HG03469 (cell line): ENCODE measurements around the gene PTPRC.

Experiments
- ATAC-seq: cut with Tn5 transposase; IDR thresholded peaks from one replicate; pipeline ENCODE4 v1.9.1; 2021; ENCODE audit warnings: mild to moderate bottlenecking, moderate library complexity, moderate number of reproducible peaks; ENCODE audit not compliant: unreplicated experiment

The PTPRC gene

GRCh38 chr1:198747127-198747526 is 108.3 kb downstream of the PTPRC start:
- ATAC-seq: no peak

GRCh38 chr1:198749279-198749678 is 110.4 kb downstream of the PTPRC start:
- no peak for ATAC-seq

GRCh38 chr1:198750081-198750480 is 111.2 kb downstream of the PTPRC start:
- ATAC-seq: no peak

GRCh38 chr1:198751741-198752140 is 112.9 kb downstream of the PTPRC start:
- ATAC-seq: no peak

- no peak for ATAC-seq
These were observed 115.8 kb downstream of the PTPRC start for GRCh38 chr1:198754670-198755069.

- no peak for ATAC-seq
These were observed 116.9 kb downstream of the PTPRC start for GRCh38 chr1:198755715-198756114.

- ATAC-seq: no peak
These were observed 117.6 kb downstream of the PTPRC start for GRCh38 chr1:198756470-198756869.

GRCh38 chr1:198761859-198762616 is 123.2 kb downstream of the PTPRC start:
- ATAC-seq: no peak

- no peak for ATAC-seq
These were observed 124.5 kb downstream of the PTPRC start for GRCh38 chr1:198763298-198763714.

GRCh38 chr1:198764748-198765147 is 125.9 kb downstream of the PTPRC start:
- ATAC-seq: no peak

- no peak for ATAC-seq
These were observed 126.6 kb downstream of the PTPRC start for GRCh38 chr1:198765416-198765815.

GRCh38 chr1:198771563-198772153 is 132.8 kb downstream of the PTPRC start:
- ATAC-seq: no peak

- ATAC-seq: no peak
These were observed 133.8 kb downstream of the PTPRC start for GRCh38 chr1:198772626-198773025.

GRCh38 chr1:198773030-198773429 is 134.2 kb downstream of the PTPRC start:
- no peak for ATAC-seq

- ATAC-seq: no peak
These were observed 134.7 kb downstream of the PTPRC start for GRCh38 chr1:198773523-198773922.

- ATAC-seq: no peak
These were observed 135.6 kb downstream of the PTPRC start for GRCh38 chr1:198774421-198774820.

- no peak for ATAC-seq
These were observed 136.8 kb downstream of the PTPRC start for GRCh38 chr1:198775606-198776005.

GRCh38 chr1:198776602-198777029 is 137.8 kb downstream of the PTPRC start:
- ATAC-seq: peak; percentile 41

GRCh38 chr1:198778049-198778448 is 139.2 kb downstream of the PTPRC start:
- ATAC-seq: no peak

GRCh38 chr1:198780376-198780775 is 141.5 kb downstream of the PTPRC start:
- ATAC-seq: no peak

- ATAC-seq: peak; percentile 76
These were observed 149.8 kb downstream of the PTPRC start for GRCh38 chr1:198788561-198789064.

GRCh38 chr1:198793714-198794113 is 154.9 kb downstream of the PTPRC start:
- ATAC-seq: no peak
